HG03280 (cell line): ENCODE measurements around the gene FOXN3.
"Not testable (repeated sequence)": the region's sequence is repeated elsewhere in the genome, so short reads cannot be mapped to it uniquely, and the experiment has no call there.

Experiments
- ATAC-seq: cut with Tn5 transposase; IDR thresholded peaks from one replicate; pipeline ENCODE4 v1.9.1; 2021; ENCODE audit warnings: mild to moderate bottlenecking, moderate library complexity; ENCODE audit not compliant: unreplicated experiment

FOXN3 gene

DNA sequence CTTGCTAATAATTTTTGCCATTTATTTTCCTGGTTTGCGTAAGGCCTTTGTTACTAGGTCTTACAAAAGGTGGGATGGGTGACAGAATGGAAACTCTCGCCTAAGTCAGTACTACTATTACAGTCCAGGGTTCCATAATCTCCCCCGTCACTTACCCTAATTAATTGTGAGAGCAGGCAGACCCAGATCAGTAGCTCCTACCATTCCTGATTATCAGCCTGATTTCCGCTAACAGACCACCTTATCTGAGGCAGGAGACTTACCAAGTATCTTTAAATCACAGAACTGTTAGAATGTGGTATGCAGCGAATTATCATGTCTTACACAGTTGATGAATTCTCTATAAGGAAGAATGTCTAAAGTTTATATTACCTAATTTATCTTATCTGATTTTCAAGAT lies 234.7 kb downstream of the FOXN3 start:
- no peak for ATAC-seq

DNA sequence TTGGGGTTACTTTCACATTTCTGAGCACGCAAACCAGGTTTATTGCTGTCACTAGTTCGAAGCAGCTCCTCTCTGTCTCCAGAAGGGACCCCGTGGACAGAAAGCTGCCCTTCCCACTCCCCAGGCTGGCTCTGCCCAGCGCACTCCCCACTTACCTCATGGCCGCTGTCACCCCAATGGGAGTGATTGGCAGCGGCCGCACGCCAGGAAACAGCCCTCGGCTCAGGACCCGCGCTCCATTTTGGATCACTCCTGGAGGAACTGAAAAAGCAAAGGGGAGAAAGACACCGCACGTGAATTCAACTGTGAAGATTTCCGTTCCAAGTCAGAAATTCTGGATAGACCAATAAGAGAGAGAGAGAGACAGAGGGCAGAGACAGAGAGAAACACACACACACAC lies 236.5 kb downstream of the FOXN3 start:
- no peak for ATAC-seq

DNA sequence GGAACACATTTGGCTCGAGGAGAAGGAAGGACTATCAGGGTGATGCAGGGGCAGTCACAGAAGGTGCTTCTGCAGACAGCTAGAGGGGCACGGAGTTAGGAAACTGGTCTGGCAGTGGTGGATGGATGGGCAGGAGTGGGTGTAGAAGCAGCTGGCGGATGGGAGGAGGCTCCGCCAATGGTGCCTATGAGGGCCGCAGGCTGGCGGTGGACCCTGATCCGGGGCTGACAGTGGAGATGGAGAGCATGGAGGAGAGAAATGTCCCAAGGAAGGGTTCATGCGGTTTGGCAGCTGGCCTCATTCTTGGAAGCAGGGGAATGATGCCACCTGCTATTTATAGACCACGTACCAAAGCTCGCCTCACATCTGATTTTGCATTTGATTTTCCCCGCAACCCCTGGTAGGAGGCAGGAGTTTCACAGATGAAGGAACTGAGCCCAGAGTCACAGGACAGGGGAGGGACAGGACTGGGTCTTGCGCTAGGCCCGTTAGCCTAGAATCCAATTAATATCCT lies 237.1 kb downstream of the FOXN3 start:
- ATAC-seq: no peak

DNA sequence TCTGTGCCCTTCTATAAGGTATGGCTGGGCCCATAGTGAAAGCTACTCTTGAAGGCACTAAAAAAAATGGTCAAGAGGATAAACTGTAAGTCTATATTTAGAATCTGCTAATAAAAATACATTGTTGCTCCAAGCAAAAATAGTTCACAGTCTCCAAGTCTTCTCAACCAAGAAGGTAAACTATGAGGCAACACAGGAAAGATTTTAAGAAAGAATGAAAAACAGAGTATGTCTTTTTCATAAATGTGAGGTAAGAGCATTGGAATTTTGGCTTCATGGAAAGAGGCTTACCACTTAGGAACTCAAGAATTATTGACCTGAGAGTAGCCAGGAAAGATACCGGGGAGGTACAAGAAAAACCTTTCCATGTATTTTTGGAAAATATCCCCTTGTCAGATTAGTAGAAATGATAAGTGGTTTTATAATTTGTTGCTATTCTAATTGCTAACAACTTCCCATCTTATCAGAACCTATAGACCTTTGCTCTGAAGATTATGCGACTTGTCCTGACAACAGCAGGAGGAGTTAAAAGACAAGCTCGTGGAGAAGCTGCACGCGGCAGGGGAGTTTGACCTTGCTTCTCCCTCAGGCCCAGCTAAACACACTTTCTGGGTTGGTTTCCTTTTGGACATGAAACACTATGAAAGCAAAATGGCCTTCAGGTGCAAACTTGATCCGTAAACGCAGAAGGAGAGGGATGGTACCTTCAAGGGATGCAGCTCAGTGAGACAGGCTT lies 238.1 kb downstream of the FOXN3 start:
- ATAC-seq: no peak

DNA sequence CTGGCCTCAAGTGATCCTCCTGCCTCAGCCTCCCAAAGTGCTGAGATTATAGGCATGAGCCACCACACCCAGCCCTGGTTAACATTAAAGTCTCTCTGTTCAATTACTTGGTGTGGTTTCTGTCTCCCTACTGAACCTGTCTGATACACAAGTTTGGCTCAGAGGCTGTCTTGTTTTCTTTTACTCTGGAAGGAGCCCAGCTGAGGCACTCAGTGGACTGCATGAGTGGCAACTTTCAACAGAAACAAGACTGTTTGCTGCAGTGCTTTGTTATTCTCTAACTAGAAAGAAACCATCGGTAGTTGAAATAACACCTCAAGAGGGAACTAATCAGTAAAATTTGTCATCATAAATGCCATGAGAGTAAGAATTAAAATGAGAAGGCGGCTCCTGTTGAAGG lies 238.7 kb downstream of the FOXN3 start:
- no peak for ATAC-seq

DNA sequence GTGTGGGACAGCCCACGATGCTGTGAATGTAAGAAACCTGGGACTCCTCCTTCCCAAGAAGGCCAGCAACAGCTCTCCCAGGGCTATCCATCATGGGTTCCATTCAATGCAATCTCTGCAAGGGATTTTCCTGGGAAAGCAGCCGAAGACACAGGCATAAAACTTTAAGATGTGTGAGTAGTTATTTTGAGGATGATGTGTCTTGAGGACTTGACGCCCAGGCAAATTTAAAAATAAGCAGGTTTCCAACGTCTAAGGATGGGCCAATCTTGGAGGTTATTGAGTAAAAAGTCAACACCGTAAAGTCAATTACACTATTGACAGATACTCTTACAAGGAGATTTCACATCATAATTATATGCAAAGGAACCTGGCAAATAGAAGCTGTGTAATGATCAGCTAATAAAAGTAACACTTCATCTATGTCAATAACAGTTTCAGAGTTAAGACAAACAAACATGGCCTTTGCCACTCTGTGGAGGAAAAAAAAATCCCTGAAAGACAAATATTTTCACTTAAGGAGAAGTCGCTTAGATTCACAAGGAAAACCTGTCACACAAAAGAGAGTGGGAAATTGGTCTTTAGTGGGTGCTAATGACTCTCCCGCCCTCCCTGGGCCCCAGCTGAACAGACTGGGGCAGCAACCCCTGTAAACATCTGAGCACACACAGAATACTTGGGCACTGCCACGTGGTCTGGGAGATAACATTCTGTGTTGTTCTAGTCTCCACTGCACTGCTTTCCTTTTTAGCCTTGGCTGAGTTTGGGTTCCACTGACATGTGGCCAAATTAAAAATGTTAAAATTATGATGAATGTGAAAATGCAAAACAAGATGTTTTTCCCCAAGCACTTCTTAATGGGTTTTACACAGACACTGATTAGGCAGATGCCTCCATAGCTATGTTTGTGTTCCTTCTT lies 240.9 kb downstream of the FOXN3 start:
- no peak for ATAC-seq

DNA sequence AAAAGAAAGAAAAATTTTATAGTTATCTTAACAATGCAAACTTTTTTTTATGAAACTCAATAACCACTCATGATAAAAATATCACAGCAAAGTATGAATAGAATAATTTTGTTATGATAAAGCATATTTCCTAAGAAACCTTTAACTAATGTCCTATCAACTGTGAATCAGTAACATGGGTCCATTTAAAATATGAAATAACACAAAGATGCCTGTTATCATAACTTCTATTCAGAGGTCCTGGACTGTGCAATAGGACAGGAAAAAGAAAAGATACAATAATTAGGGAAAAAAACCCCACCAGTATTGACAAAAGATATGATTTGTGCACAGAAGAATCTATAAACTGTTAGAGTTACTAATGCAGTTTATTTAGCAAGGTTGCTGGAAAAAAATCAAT lies 245.4 kb downstream of the FOXN3 start:
- no peak for ATAC-seq

DNA sequence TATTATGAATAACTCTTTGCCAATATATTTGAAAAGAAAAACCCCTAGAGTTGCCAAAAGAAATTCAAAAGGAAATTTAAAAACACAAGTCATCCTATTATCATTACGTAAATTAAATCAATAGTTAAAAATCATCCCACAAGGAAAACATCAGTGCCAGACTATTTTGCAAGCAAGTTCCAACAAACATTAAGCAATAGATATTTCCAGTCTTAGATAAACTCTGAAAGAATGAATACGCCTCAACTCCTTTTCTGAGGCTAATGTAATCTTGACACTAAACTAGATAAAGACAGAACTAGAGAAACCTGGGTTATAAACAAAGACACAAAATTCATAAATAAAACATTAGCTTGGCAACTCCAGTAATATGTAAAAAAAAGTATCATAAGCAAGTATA lies 245.9 kb downstream of the FOXN3 start:
- ATAC-seq: no peak

DNA sequence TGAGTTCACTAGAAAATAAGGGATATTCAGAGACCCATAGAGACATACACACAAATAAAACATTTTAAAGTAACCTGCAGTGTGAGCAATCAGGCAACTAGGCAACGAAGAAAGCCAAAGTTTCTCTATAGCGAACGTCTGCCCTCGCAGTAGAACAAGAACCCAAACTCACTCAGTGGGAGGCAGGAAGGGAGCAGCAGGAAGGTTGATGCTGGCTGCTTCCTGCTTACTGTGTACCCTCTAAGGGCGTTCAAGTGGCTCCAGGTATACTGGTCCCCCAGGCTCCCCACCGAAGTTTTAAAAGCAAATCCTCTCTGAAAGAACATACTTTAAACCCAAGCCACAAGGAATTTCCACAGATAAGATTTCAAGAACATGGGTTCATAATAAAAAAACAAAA lies 249.3 kb downstream of the FOXN3 start:
- ATAC-seq: no peak

DNA sequence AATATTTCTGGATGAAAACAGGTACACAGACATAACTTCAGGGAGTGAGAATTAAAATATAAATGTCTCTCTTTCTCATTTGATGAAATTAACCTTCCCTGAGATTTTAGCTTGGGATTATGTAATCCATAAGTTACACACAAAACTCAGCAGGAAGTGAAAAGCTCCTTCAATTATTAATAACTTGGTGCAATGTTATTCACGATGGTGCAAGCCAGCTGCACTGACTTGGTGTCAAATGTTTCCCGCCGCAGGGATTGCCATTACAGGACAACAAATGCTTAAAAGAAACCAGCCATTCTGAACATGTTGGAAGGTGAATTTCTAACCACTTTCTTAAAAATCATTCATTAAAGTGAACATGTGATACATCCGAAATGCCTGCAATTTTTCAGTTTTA lies 250.4 kb downstream of the FOXN3 start:
- ATAC-seq: no peak

DNA sequence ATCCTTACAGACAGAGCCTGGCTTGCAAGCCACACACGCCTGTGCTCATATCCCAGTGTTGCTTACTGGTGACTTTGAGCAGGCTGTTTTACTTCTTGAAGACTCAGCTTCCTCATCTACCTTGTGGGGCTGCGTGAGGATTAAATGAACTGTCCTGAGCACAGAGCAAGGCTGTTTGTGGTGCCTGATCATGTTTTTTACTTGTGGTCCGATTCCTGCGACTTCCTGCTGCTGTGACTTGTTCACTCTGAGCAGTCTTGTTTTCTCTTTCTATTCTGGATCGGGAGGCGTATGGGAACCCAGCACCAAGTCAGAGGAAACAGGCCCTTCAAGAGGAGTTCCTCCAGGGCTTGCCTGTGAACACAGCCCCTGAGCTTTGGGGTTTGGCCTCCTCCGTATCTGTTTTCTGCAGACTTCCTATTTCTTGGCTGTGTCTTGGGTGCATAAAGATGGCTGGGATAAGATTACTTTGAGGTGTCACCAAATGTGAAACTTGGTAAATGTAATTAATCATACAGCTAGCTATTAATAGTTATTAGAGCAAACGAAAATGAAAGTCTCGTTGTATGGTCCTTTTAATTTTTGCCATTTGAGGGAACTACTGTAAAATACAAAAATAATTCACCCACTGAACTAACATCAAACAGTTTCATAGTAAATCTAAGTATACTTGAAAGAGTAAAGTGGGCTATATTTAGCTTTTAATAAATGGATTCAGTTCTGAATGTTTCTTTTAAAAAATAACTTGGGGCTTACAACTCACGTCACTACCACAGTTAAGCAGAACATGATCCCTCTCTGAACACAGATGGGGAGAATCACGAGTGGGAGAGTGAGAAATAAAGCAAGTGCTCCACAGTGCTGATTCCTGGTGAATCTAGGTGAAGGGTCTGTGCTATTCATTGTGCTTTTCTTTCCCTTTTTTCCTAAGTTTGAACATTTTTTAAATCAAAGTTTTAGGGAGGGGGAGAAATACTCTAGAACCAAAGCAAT lies 251.5 kb downstream of the FOXN3 start:
- peak; percentile 63 for ATAC-seq

DNA sequence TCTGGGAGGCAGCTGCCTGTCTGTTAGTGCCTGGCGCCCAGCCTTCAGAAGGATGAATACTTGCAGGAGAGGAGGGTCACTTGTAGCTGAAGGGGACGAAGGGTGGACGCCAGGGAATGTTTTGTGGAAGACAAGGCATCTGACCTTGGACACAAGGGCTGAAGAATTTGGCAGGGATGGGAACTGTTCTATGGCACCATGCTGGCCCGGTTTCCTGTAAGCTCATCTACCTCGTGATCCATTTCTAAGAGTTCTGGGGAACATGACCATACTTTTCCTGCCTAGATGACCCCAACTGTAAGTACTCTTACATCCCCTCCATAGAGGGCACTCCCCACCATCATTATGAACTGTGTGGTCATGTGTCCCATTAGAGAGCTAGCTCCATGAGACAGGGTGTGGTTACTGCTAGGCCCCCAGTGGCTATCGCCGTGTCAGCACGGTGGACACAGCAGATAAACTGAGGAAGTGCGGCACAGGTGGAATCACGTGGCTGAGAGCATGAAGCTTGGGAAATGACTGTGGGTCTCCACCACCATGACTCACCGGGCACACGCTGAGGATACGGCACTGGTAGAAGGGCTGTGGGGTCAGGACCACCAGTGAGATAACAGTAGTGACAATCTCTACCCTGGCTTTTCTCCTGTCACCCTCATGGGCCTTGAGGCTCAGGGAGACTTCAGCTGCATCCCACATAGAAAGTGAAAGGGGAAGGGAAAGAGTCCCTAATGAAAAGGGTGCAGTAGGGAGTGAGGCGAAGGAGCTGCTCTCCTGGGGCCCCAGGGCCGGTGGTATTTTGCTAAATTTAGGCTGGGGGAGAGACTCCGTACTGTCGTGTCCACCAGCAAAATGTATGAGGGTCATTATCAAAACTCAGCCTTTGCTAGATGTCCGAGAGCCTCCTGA lies 252.6 kb downstream of the FOXN3 start:
- ATAC-seq: peak; percentile 22

DNA sequence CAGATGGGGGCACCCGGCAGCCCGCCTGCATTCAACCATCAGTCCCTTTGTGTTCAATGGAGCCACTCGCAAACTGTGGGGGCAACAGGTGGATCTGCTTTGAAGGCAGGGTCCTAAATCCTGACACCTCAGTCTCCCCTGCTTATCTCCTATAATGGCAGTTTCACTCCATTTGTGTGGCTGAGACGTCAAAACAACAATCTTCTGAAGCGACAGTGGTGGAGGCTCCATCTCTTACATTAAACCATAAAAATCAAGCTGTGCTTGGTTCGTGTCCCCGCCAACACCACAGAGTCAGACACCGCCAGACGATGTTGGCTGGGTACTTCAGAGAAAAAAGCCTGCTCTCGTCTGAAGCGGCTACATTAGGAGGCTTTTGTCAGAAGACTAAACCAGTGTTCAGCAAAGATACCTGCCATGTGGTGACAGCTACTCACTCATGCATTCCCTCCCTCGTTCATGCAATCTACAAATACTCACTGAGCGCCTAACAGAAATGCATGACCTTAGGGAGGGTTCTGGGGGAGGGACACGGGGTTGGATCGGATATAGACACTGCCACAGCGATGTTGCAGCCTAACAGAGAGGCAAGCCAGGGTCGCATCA lies 253.9 kb downstream of the FOXN3 start:
- no peak for ATAC-seq

DNA sequence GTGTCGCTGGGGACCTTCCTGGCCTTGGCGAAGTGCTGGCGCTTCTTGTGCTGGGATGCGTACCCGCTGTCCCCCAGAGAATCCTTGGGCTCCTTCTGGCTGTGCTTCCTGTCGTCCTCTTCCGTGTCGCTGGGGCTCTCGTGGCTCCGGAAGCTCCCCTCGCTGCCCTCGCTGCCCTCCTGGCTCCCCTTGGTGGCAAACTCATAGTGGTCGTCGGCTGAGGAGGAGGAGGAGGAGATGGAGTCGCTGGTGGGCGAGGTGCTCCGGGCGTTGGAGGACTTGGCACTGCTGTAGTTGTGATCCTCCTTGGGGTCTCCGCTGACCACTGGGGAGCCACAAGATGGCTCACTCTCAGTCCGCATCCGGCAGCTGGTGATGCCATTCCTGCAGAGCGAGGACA lies 254.4 kb downstream of the FOXN3 start:
- ATAC-seq: no peak

DNA sequence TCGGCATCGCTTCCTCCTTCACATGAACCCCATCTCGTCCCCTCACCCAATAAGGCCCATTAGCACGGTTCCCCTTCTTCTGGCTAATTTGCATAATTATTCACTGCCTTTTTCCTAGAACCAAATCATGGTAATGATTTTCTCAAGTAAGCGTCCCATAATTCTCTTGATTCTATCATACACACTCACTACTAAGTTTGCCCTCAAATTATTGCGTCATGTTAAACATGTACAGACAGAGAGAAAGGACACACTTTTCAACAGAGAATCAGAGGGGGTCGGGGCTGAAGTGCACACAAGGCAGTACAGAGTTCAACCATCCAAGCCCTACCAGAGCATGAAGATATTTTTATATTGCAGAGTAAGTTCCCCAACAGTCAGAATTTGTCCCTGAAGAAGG lies 256.6 kb downstream of the FOXN3 start:
- ATAC-seq: no peak

DNA sequence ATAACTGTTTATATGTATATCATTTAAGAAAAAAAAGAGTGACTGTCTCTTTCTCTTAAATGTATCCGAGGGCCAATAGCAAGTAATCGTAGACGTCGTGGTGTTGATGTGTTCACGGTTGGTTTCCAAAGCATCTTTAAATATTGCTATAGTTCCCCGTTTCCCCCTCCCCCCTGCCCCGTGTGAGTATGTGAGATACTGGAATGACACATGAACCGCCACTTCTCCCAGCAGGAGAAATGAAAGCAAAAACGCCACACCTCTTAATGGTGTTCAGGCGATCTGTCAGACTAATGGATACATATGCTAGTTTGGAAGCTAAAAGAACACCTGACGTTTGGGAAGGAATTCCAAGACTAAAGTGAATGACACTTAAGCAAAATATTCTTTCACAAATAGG lies 258.3 kb downstream of the FOXN3 start:
- no peak for ATAC-seq

DNA sequence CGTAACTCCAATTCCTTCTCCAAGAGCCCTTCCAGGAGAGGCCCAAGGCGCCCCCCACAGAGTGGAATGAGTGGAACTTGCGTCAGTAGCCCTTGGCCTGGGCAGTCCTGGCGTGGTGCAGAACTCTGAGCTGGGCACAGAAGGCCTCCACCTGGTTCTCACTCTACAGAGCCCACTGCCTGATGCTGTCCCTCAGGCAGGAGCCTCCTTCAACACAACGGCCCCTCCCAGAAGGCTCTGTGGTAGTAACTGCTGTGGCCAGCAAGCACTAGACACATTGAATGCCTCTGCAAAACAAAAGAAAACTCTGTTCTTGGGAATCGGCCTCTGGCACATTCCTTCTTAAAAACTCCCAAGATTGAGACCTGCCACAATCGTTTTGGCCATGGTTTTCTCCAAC lies 258.9 kb downstream of the FOXN3 start:
- not testable (repeated sequence) for ATAC-seq

DNA sequence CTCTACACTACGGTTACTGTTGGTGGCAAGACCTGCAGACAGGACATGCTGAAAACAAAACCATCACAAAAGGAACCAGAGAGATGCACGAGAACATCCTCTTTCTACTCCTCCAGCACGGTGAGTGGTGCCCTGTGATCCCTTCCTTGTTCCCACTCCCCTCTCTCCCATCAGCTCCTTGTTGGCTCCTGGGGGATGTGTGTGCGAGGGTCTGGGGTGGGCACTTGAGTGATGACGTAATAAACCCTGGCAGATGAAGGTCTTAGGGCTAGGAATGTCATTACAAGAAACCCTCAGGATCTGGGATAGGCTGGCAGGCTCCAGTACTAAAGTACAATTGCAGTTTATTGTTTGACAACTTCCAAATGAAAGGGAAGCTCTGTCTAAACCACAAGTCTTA lies 261.5 kb downstream of the FOXN3 start:
- no peak for ATAC-seq

DNA sequence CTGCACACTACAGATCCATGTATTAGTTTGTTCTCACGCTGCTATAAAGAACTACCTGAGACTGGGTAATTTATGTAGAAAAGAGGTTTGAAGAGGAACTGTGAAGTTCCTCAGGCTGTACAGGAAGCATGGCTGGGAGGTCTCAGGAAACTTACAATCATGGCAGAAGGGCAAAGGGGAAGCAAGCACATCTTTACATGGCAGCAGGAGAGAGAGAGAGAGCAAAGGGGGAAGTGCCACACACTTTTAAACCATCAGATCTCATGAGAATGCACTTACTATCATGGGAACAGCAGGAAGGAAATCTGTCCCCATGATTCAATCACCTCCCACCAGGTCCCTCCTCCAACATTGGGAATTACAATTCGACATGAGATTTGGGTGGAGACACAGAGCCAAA lies 265.3 kb downstream of the FOXN3 start:
- ATAC-seq: not testable (repeated sequence)
